Left renal pelvis (tissue), 4 donors: ENCODE results near the gene SLCO3A1. TPM values are rescaled to one million over a fixed set of nuclear protein-coding genes. Genes with fewer than 3 reads are reported as not detected.
"Not testable (repeated sequence)": the region's sequence is repeated elsewhere in the genome, so short reads cannot be mapped to it uniquely, and the experiment has no call there.

Experiments used
- DNase-seq, 4 donors: peaks; one replicate each; pipeline ENCODE4 v3.0.0-alpha.2; 2013; ENCODE audit warnings: low read depth in 4 of 4, low spot score in 3 of 4
- polyA plus RNA-seq, 4 donors: library from polyadenylated mRNA; unstranded; fragments of 120-200 nt; gene quantifications; one replicate each; pipeline ENCODE4 v1.2.1, GENCODE V29; 2013; ENCODE audit not compliant: insufficient read length in 4 of 4

Gene SLCO3A1
- polyA plus RNA-seq, 4 donors = 9.3 to 13.3 (median 12.3) TPM

- no peak for DNase-seq
Measured at GRCh38 chr15:92059036-92059970, 205.8 kb downstream of the SLCO3A1 start.

- not testable (repeated sequence) for DNase-seq
Measured at GRCh38 chr15:92059971-92060311, 206.4 kb downstream of the SLCO3A1 start.

GRCh38 chr15:92061511-92062195, 208.1 kb downstream of the SLCO3A1 start:
- DNase-seq = no peak

GRCh38 chr15:92062505-92062904, 209.0 kb downstream of the SLCO3A1 start:
- DNase-seq = no peak

GRCh38 chr15:92068121-92068520, 214.6 kb downstream of the SLCO3A1 start:
- no peak for DNase-seq

- DNase-seq = no peak
Measured at GRCh38 chr15:92069308-92070250, 216.1 kb downstream of the SLCO3A1 start.

- not testable (repeated sequence) for DNase-seq
Measured at GRCh38 chr15:92070251-92070650, 216.7 kb downstream of the SLCO3A1 start.

- no peak for DNase-seq
Measured at GRCh38 chr15:92071045-92071634, 217.6 kb downstream of the SLCO3A1 start.

- DNase-seq = no peak
Measured at GRCh38 chr15:92073044-92073785, 219.7 kb downstream of the SLCO3A1 start.

GRCh38 chr15:92074101-92074500, 220.6 kb downstream of the SLCO3A1 start:
- DNase-seq = no peak

GRCh38 chr15:92074646-92075045, 221.1 kb downstream of the SLCO3A1 start:
- no peak for DNase-seq

GRCh38 chr15:92075764-92076163, 222.3 kb downstream of the SLCO3A1 start:
- DNase-seq = peak in 1 of 4 donors; percentile 32

GRCh38 chr15:92076541-92076940, 223.0 kb downstream of the SLCO3A1 start:
- no peak for DNase-seq

GRCh38 chr15:92077353-92078085, 224.0 kb downstream of the SLCO3A1 start:
- DNase-seq = peak in 3 of 4 donors; percentile 40 to 53 (median 44)

- no peak for DNase-seq
Measured at GRCh38 chr15:92078270-92078669, 224.8 kb downstream of the SLCO3A1 start.

- DNase-seq = no peak
Measured at GRCh38 chr15:92079047-92079446, 225.5 kb downstream of the SLCO3A1 start.

GRCh38 chr15:92079647-92080255, 226.2 kb downstream of the SLCO3A1 start:
- no peak for DNase-seq
